GM21825 (cell line): ENCODE data around the gene VPS26A.
"Not testable (repeated sequence)": the region's sequence is repeated elsewhere in the genome, so short reads cannot be mapped to it uniquely, and the experiment has no call there.

Experiments
- ATAC-seq: cut with Tn5 transposase; IDR thresholded peaks from one replicate; pipeline ENCODE4 v1.9.1; 2021; ENCODE audit warnings: mild to moderate bottlenecking, moderate library complexity; ENCODE audit not compliant: unreplicated experiment

VPS26A gene

GRCh38 chr10:69175326-69175725 is 51.3 kb downstream of the VPS26A start:
- not testable (repeated sequence) for ATAC-seq

DNA sequence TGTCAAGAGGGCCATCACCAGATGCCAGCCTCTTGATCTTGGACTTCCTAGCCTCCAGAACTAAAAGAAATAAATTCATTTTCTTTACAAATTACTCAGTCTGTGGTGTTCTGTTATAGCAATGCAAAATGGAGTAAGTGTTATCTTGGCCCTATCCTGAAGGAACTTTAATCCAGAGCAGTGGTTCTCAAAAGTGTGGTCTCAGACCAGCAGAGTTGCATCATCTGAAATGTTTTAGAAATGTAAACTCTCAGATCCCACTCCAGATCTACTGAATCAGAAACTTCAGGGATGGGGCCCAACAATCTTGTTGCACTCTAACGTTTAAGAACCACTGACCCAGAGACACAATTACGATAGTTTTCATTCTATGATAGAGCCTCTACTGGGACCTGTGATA is 52.8 kb downstream of the VPS26A start:
- no peak for ATAC-seq

DNA sequence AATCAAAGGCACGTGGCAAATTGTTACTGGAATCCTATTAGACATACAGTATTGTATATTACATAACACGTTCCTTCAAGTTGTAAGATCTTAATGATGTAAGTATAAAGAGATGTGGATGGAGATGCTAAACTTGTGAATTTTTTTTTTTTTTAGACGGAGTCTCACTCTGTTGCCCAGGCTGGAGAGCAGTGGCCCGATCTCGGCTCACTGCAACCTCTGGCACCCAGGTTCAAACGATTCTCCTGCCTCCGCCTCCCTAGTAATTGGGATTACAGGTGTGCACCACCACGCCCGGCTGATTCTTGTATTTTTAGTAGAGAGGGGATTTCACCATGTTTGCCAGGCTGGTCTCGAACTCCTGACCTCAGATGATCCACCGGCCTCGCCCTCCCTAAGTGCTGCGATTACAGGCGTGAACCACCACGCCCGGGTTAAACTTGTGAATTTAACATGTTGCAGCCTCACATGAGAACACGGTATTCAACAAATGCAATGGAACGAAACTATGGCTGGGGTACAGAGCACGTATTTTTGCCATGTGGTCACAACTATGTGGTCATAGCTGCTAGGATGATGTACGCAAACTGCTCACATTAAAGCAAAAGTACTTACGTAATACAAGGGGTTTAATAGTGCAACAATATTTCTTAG is 55.2 kb downstream of the VPS26A start:
- ATAC-seq = peak; percentile 14

GRCh38 chr10:69179743-69180524 is 56.0 kb downstream of the VPS26A start, which contains the start of gene SUPV3L1:
Gene SUPV3L1, plus strand, starts transcription at chr10:69180234. Its CDS starts 58 bp downstream, at chr10:69180292.
- peak; percentile 83 for ATAC-seq

DNA sequence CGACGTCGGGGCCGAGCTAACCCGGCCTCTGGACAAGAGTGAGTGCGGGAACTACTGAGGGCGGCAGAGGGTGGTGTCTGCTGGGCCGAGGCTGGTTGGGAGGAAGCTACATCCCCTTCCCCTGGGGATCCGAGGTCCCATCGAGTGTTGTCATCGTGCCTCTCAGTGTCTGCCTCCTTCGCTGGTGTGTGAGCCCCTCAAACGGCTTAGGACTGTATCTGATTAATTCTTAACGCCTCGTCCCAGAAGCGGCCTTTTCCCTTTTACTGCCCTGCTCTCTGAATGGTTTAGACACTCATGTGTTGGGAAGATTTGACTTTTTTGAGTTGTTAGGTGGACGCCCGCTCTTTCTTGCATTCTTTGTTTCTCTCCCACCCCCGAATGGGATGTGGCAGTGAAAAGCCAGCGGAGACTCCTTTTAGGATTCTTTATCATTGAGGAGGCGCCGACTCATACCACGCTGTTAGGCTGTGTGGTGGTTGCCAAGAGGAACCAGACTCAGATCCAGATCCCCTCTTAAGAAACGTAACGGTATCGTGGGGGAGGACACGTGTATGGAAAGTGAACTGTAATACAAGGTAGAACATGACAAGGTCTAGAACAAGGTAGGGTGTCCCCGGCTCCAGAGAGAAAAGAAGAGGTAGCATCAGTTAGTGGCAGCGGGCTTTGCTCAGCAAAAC is 56.7 kb downstream of the VPS26A start:
- no peak for ATAC-seq

- ATAC-seq = no peak
These were observed 57.5 kb downstream of the VPS26A start for GRCh38 chr10:69181433-69181832.

- no peak for ATAC-seq
These were observed 58.0 kb downstream of the VPS26A start for GRCh38 chr10:69182005-69182404.

- no peak for ATAC-seq
These were observed 62.5 kb downstream of the VPS26A start for GRCh38 chr10:69186524-69186923.

DNA sequence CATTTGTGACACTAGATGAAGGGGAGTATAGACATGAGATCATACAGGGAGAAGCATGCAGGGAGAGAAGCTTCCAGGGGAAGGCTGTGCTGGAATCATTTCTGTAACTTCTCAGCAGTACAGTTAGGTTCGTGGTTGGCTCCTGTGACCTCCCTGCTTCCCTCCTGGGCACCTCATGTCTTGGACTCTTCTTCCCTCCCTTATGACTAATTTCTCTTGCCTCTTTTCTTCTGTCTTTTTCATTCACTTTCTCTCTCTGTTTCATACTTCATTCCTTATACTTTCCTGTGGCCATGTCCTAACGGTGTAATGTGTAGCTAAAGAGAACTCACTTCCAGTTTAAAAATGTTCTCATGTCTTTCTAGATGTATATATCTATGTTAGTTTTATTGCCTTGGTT is 77.1 kb downstream of the VPS26A start:
- ATAC-seq = no peak

DNA sequence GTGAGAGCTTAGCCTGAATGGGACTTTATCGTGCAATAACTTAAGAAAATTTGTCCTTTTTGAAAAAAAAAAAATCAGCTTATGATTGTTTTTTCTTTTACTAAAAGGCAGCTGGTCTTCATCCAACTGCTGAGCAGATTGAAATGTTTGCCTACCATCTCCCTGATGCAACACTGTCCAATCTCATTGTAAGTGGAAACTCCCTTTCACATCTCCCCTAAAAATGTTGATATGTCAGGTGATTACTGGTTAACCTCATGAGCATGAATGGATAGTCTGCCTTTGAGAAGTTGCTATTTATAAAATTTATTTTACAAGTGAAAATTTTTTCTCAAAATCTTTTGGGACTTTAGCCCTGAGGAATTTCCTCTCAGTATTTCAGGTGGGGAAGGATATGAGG is 78.4 kb downstream of the VPS26A start:
- ATAC-seq = no peak

GRCh38 chr10:69208761-69209160 is 84.8 kb downstream of the VPS26A start:
- no peak for ATAC-seq

GRCh38 chr10:69209787-69210484 is 86.0 kb downstream of the VPS26A start:
- ATAC-seq = no peak

- no peak for ATAC-seq
These were observed 87.1 kb downstream of the VPS26A start for GRCh38 chr10:69211104-69211503.

DNA sequence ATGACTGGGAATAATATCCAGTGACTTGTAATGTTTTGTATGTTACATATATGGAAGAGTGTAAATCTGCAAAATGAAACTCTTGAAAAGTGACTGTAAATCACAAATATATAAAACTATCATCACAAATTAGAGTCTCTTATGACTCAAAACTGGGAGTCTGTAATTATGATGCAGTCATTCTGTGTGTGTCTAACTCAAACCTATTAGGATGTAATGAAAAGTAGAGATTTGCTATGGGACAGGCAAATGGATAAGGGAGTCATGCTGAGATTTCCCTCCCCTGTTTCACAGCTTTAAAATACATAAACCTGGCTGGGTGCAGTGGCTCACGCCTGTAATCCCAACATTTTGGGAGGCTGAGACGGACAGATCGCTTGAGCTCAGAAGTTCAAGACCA is 87.5 kb downstream of the VPS26A start:
- ATAC-seq = no peak

GRCh38 chr10:69213591-69214311 is 89.8 kb downstream of the VPS26A start:
- ATAC-seq = no peak

GRCh38 chr10:69214666-69215131 is 90.7 kb downstream of the VPS26A start:
- no peak for ATAC-seq

- no peak for ATAC-seq
These were observed 91.6 kb downstream of the VPS26A start for GRCh38 chr10:69215405-69216171.

GRCh38 chr10:69216577-69217118 is 92.7 kb downstream of the VPS26A start:
- ATAC-seq = no peak

DNA sequence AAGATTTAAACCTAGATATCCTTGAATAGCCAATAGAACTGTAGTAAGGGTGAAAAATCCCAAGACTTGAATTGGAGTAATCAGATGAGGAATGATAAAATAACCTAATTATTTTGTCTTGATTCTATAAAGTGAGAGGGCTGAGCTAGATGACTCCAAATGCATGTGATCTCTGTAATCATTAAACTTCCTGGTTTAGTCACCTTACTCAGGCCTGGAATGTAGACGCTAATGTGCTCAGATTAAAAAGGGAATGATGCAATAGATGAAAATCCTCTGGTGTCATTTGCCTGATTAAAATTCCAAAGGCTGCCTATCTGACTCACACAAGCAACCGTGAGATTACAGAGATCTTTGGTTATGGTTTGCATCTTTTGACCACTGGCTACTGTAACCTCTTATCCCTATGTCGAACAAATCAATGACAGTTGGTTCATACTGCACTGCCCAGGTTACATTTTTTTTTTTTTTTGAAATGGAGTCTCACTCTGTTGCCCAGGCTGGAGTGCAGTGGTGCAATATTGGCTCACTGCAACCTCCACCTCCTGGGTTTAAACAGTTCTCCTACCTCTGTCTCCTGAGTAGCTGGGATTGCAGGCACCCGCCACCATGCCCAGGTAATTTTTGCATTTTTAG is 93.3 kb downstream of the VPS26A start:
- no peak for ATAC-seq
